Measurements from ENCODE around the gene SEMA3F. TPM values are rescaled to one million over a fixed set of nuclear protein-coding genes. Genes with fewer than 3 reads are reported as not detected.

SEMA3F gene
- total RNA-seq, 4 donors from 2014 or later, result 18.3 to 46.2 (median 33.8) TPM

DNA sequence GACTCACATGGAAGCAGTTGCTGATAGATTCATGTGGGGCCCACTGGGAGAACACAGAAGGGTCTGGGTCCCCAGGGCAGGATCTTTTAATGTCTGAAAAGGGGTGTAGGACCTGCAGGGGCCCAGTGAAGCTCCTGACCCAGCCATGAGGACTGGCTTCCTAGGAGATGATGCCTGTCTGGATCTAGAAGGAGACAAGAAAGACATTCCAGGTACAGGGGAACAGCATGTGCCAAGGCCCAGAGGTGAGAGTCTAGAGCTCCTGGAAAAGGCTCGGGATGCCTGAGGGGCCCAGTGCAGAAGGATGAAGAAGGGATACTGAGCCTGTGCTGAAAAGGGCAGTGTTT is 4.7 kb upstream of the SEMA3F start:
- DNase-seq (ENCODE audit: low spot score) (no peak), ATAC-seq (ENCODE audit: low FRiP score) (no peak)
- TF ChIP-seq, protein P1, sequence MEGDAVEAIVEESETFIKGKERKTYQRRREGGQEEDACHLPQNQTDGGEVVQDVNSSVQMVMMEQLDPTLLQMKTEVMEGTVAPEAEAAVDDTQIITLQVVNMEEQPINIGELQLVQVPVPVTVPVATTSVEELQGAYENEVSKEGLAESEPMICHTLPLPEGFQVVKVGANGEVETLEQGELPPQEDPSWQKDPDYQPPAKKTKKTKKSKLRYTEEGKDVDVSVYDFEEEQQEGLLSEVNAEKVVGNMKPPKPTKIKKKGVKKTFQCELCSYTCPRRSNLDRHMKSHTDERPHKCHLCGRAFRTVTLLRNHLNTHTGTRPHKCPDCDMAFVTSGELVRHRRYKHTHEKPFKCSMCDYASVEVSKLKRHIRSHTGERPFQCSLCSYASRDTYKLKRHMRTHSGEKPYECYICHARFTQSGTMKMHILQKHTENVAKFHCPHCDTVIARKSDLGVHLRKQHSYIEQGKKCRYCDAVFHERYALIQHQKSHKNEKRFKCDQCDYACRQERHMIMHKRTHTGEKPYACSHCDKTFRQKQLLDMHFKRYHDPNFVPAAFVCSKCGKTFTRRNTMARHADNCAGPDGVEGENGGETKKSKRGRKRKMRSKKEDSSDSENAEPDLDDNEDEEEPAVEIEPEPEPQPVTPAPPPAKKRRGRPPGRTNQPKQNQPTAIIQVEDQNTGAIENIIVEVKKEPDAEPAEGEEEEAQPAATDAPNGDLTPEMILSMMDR (IDR thresholded peaks at IDR 0.05), result no peak

DNA sequence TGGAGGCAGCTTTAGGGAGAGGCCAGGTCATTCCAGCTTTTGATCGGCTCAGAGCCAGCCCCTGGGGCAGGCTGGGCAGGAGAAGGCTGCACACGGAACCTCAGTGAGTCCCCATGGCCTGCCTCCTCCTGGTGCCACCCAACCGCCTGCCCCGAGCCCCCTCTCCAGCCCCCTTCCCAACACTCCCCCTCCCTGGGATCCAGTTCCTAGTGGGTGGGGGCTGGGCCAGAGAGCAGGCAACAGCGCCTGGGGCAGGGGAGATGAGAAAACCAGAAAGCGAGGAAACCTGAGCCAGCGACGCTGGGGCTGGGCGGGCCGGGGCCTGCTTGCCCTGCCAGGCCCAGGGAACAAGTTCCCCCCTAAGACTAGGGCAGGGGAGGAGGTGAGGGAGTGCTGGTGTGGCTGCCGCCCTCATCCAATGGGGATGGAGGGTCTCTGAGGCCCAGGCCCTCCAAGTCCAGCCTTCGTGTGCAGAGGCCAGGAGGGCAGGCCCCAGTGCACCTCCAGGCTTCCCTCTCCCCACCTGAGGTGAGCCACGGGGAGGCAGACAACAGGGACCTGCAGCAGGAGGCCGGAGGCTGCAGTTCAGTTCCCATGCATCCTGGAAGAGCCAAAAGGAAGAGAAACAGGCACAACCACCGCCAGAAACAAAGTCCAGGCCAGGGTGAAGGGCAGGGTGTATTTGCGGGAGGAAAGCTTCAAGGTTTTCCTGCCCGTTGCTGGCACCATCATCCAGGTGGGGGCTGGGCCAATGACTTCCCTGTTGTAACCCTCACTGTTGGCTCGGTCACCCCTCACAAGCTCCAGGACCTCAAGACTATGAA is 4.0 kb upstream of the SEMA3F start:
- no peak for DNase-seq (ENCODE audit: low spot score)
- ATAC-seq (ENCODE audit: low FRiP score), result no peak
- TF ChIP-seq, protein P1 (IDR thresholded peaks at IDR 0.05), result no peak

DNA sequence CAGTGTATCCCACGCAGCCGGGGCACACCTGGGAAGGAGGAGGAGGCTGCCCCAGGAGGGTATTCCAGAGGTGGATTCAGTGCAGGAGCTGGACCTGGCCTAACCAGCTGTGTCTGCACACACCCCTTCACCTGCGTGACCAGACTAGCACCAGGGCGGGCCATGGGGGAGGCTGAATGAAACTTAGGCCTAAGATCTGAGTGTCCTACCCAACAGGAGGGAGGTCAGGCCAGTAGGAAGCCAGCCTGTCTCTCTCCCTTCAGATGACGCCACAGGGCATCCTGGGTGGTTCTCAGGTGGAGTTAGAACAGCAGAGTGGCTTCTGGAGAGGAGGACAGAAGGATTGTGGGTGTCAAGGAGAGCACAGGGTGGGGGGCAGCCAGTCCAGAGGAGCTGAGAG is 3.4 kb upstream of the SEMA3F start:
- TF ChIP-seq, protein P1 (IDR thresholded peaks at IDR 0.05), result no peak
- no peak for ATAC-seq (ENCODE audit: low FRiP score)
- DNase-seq (ENCODE audit: low spot score), result no peak

DNA sequence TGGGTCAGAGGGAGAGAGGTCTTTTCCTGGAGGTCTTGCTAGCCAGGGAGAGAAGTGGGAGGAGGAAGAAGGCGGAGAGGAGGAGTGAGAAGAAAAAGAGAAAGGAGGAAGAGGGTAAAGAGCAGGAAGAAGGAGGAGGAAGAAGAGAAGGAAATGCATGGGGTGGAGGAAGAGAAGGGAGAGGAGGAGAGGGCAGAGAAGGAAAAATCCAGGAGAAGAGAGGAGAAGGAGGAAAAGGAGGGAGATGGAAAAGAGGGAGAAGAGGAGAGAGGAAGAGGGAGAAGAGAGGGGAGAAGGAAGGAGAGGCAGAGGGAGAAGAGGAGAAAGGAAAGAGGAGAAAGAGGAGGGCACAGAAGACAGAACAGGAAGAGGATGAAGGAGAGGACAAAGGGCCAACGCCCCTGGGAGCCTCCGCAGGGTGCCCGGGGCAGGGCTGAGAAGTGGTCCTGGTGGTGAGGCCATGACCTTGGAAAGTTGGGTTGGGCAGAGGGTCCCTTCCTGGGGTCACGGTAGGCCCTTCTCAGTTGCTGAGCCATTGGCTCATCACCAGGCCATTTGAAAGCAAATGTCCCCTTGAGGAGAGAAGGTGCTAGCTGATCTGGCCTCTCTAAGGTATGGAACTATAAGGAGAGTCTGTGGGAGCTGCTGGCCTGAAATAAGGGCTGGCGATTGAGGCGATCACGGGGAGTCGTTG is 1.2 kb upstream of the SEMA3F start:
- ATAC-seq (ENCODE audit: low FRiP score) (no peak), DNase-seq (ENCODE audit: low spot score) (no peak)
- TF ChIP-seq, protein P1 (IDR thresholded peaks at IDR 0.05), result no peak

DNA sequence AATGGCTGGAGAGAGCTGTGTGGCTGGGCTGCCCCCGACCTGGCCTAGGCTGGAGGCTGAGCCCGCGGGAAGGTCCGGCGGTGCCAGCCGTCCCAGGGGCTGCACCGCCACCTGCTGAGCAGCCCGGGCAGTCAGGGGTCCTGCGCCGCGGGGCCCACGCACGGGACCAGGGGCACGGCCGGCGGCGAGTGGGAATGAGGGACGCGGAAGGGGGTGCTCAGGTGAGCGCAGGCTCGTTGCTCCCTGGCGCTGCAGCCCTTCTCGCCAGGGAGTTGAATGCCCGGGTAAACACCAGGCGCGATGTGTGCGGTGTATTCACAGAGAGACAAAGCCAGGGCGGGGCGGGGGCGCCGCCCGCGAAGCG is 666 bp upstream of the SEMA3F start:
- no peak for DNase-seq (ENCODE audit: low spot score)
- ATAC-seq (ENCODE audit: low FRiP score), result no peak
- TF ChIP-seq, protein P1 (IDR thresholded peaks at IDR 0.05), result no peak

DNA sequence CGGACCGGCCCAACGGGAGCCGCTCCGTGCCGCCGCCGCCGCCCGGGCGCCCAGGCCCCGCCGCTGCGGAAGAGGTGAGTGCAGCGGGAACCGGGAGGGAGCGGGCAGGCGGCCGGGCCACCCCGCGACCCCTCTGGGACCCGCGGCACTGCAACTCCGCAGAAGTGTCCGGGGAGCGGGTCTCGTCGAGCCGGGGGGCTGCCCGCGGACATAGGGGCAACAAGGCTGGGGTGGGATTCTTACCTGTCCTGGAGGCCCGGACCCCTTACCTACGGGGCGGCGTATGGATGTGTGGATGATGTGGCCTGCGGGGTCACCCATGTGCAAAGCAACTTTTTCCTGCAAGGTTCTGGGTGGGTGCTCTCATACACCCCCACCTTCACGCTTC is 361 bp downstream of the SEMA3F start:
- no peak for ATAC-seq (ENCODE audit: low FRiP score)
- no peak for DNase-seq (ENCODE audit: low spot score)

More for the DNA sequence above, 361 bp downstream of the SEMA3F start:
- TF ChIP-seq, protein P1 (IDR thresholded peaks at IDR 0.05), result no peak

Data from omental fat pad (tissue), 4 donors.